Activated effector memory CD4-positive, alpha-beta T cell treated with Interleukin-2 at 50 U/mL for 16 hours (primary cell): ENCODE results near the gene ELOB.
A peak's percentile ranks its signal among the peaks of the same experiment; 100 is the strongest.

Experiments used
- DNase-seq: peaks from one replicate; pipeline ENCODE4 v3.0.0-alpha.2; 2020

ELOB gene

GRCh38 chr16:2765462-2766404, 11.3 kb downstream of the ELOB start:
- no peak for DNase-seq

GRCh38 chr16:2764718-2765117, 12.4 kb downstream of the ELOB start:
- no peak for DNase-seq

GRCh38 chr16:2763173-2763572, 13.9 kb downstream of the ELOB start:
- DNase-seq: no peak

GRCh38 chr16:2762711-2763110, 14.4 kb downstream of the ELOB start:
- DNase-seq: no peak

GRCh38 chr16:2761886-2762583, 15.0 kb downstream of the ELOB start:
- DNase-seq: no peak

- DNase-seq: no peak
Observed at GRCh38 chr16:2761472-2761871, 15.6 kb downstream of the ELOB start.

- DNase-seq: no peak
Observed at GRCh38 chr16:2757344-2757743, 19.7 kb downstream of the ELOB start.

- DNase-seq: no peak
Observed at GRCh38 chr16:2756288-2757015, 20.6 kb downstream of the ELOB start.

- no peak for DNase-seq
Observed at GRCh38 chr16:2755158-2755557, 21.9 kb downstream of the ELOB start.

GRCh38 chr16:2753733-2754020, 23.4 kb downstream of the ELOB start:
- no peak for DNase-seq

GRCh38 chr16:2752850-2753732, 24.0 kb downstream of the ELOB start:
- no peak for DNase-seq

GRCh38 chr16:2752035-2752849, 24.8 kb downstream of the ELOB start, which contains the start of gene SRRM2:
SRRM2 (plus strand) TSS chr16:2752638; CDS start chr16:2756365, 3,727 bp downstream.
- peak; percentile 94 for DNase-seq

GRCh38 chr16:2751577-2752034, 25.5 kb downstream of the ELOB start:
- DNase-seq: no peak

GRCh38 chr16:2749936-2750335, 27.1 kb downstream of the ELOB start:
- DNase-seq: no peak

- DNase-seq: no peak
Observed at GRCh38 chr16:2749476-2749875, 27.6 kb downstream of the ELOB start.

GRCh38 chr16:2748757-2749455, 28.2 kb downstream of the ELOB start:
- no peak for DNase-seq

- no peak for DNase-seq
Observed at GRCh38 chr16:2745961-2746360, 31.1 kb downstream of the ELOB start.

- DNase-seq: no peak
Observed at GRCh38 chr16:2745116-2745890, 31.8 kb downstream of the ELOB start.

GRCh38 chr16:2744711-2745110, 32.4 kb downstream of the ELOB start:
- no peak for DNase-seq
